RPMI7951 (cell line): ENCODE data around the gene UBE2E2. TPM values are rescaled to one million over a fixed set of nuclear protein-coding genes. Genes with fewer than 3 reads are reported as not detected.
"Not testable (repeated sequence)": the region's sequence is repeated elsewhere in the genome, so short reads cannot be mapped to it uniquely, and the experiment has no call there.

Source experiments
- DNase-seq: peaks from one replicate; pipeline ENCODE4 v3.0.0-alpha.2; 2012; ENCODE audit warnings: low read depth
- total RNA-seq: library from RNA; depleted of rRNA; stranded (reverse); fragments of >200 nt; shearing (Covaris generic); gene quantifications from 2 replicates; pipeline ENCODE4 v1.2.3, GENCODE V29; 2014

The UBE2E2 gene
- total RNA-seq, 1 experiment from 2014 or later: 91.9 TPM

- no peak for DNase-seq
These were observed 126.5 kb downstream of the UBE2E2 start for GRCh38 chr3:23329471-23330105.

GRCh38 chr3:23330568-23330967 lies 127.4 kb downstream of the UBE2E2 start:
- DNase-seq: no peak

- no peak for DNase-seq
These were observed 128.2 kb downstream of the UBE2E2 start for GRCh38 chr3:23331141-23331935.

DNA sequence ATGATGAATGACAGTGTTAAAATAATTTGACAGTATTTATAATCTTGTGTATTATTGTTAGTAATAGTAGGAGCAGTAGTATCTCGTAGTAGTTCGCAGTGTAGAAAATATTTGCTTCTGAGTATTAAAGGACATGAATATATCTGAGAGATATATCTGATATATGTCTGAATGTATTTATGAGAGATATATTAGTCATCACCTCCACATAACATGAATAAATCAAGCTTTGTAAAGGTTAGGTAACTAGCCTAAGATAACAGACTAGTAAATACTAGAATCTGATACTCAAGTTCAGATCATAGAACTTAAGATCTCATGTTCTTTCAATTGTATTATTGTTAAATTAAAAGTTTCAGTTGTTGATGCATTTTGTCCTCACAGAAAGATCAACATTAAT lies 130.5 kb downstream of the UBE2E2 start:
- no peak for DNase-seq

GRCh38 chr3:23336853-23337252 lies 133.7 kb downstream of the UBE2E2 start:
- not testable (repeated sequence) for DNase-seq

- DNase-seq: no peak
These were observed 138.2 kb downstream of the UBE2E2 start for GRCh38 chr3:23341147-23341838.

GRCh38 chr3:23342343-23342742 lies 139.2 kb downstream of the UBE2E2 start:
- no peak for DNase-seq

GRCh38 chr3:23343509-23343908 lies 140.4 kb downstream of the UBE2E2 start:
- no peak for DNase-seq

DNA sequence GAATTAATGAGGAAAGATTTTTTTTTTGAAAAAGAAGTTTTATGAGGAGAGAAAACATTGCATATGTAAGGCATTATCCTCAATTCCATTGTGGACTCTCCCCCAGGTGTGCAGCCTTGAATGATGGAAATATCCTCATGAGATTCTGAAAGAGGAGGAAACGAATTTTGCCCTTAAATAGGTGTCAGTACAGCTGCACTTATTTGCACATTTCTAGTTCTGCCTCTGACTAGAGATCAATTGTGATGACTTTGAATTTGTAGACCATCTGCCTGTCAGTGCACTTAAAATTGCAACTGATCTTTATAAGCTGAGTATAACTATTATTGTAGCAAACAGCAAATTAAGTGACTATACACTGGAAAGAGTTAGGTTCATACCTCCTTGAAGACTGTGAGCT lies 141.8 kb downstream of the UBE2E2 start:
- DNase-seq: no peak

GRCh38 chr3:23349444-23349843 lies 146.3 kb downstream of the UBE2E2 start:
- DNase-seq: not testable (repeated sequence)

DNA sequence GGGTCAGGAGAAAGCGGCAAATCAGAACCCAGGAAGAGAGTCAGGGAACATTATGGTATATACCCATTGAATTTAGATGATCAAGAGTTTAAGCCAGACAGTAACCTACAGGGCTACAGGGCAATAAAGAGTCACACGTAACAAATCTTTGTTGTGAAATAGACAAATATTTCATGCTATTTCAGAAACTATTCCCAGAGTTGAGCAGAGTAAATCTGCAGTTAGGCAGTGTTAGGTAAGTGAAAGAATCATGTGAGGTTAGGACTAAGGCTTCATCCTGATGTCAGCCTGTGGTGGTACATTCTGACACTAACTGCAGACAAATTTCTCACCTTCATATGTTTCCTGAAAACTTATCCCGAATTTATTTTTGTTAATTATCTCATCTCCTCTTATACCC lies 153.0 kb downstream of the UBE2E2 start:
- no peak for DNase-seq

DNA sequence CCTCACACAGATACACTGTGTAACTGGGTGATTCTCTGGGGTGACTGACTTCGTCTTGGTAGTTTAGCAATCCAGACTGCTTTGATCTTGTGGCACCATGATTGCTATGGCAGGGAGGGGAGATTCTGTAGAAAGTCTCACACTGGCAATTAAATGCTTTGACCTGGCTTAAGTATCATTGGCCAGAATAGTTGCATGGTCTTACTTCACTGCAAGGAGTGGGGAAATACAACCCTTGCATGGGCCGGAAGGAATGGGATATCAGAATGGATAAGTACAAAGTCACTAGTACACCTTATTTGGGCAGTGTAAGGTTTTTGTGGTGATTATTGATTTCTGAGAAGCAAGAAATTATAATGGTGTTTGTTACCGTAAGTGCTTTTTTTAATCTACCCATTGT lies 153.8 kb downstream of the UBE2E2 start:
- no peak for DNase-seq

DNA sequence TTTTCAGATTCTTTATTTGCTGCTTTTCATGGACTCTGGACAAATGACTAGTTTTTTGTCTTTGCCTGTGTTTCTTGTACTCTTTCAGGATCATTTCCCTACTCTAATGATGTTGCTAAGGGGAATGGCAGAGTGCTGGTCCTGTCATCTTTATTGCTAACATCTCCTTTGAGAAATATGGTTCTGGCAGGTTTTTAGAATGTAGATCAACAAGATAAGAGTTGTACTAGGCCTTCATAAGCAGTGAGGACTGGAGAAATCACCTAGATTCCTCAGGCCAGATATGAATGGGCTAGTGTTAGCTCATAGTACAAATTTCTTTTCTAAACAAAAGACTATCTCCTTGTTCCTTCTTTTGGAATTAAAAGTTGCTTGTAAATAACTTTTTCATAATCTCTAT lies 156.0 kb downstream of the UBE2E2 start:
- DNase-seq: no peak

DNA sequence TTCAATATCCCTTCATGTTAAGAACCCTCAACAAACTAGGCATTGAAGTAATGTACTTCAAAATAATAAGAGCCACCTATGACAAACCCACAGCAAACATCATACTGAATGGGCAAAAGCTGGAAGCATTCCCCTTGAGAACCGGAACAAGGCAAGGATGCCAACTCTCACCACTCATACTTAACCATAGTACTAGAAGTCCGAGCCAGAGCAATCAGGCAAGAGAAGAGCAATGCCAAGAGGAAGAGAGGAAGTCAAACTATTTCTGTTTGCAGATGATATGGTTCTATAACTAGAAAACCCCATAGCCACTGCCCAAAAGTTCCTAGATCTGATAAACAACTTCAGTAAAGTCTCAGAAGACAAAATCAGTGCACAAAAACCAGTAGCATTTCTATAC lies 161.9 kb downstream of the UBE2E2 start:
- no peak for DNase-seq

- no peak for DNase-seq
These were observed 165.6 kb downstream of the UBE2E2 start for GRCh38 chr3:23368731-23369130.

GRCh38 chr3:23372285-23372684 lies 169.2 kb downstream of the UBE2E2 start:
- DNase-seq: no peak

DNA sequence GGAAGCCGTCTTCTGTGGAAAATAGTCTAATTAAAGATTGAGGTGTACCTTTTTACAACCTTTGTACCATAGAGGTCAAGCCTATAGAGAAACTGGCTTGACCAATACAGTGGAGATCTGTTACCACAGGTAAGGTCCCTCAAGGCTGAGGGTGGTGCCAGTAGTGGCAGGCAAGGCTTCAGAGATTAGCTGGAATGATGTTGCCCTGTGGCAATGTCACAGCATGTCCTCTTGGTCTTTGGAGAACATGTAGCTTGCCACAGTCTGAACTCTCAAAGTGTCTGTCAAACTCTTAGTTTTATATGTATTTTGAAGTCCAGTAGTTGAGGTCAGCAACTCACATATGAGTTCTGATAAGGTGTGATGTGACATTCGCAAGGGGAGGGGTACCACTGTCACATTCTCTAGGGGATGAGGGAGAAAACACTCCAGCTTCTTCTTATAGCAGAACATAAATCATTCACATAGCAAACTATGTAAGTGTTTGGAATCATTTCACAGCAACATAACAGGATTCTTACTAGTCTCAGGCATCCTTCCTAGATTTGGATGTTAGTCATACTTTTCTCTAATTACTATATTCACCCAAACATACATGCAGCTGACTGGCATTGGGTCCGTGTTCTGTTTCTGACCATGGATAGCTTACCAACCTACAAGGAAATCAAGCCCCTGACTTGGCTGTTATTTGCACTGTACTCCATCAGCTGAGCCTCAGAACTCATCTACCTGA lies 173.6 kb downstream of the UBE2E2 start:
- DNase-seq: no peak

DNA sequence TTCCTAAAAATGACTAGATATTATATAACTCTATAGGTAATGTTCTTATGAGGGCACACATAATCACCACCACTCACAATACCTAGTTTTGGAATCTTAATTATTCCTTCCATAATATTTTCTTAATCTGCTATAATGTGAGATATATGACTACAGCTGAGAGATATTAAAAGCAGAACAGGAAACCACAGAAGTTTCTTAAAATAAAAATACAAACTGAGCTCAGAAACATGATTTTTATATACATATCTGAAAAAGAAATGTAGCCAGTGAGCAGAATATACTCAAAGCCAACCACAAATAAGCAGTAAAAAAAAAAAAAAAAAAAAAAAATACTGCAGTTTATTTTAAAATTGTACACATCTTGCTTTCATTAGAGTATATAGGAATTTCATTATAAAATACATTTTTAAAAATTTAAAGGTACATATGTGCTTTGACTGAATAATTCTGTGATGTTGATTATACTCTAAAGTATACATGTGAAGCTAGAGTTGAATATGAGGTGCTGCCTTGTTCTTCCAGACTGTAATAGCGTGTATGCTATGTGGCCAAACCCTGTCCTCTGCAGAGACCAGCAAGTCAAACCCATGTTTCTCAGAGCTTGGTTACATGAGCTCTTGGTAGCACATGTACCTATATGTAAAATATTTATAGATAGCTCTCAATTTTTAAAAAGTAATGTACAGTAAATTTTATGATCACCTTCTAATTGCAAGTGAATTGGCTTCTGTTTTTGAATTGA lies 175.0 kb downstream of the UBE2E2 start:
- DNase-seq: no peak

DNA sequence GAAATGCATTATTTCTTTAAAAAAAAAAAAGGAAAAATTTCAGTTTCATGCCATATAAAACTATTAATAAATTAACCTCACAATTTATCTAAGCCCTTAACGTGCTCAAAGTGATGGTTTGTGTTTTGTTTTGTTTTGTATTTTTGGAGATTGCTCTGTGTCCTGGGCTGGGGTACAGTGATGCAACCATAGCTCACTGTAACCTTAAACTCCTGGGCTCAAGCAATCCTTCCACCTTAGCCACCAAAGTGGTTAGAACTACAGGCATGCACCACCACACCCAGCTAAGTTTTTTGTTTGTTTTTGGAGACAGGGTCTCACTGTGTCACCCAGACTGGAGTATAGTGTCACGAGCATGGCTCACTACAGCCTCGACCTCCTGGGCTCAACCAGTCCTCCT lies 180.7 kb downstream of the UBE2E2 start:
- no peak for DNase-seq

GRCh38 chr3:23385327-23385726 lies 182.2 kb downstream of the UBE2E2 start:
- no peak for DNase-seq

GRCh38 chr3:23387286-23387918 lies 184.3 kb downstream of the UBE2E2 start:
- no peak for DNase-seq
